GOT3 (cell line): Measurements from ENCODE around the gene LIPC.

Experiments used
- DNase-seq: peaks from one replicate; lab custom pipeline; 2025; ENCODE audit warnings: mixed read lengths; lab: John Stamatoyannopoulos, UW

Gene LIPC

GRCh38 chr15:58517682-58518525 lies 86.1 kb downstream of the LIPC start:
- DNase-seq: no peak

GRCh38 chr15:58518626-58519025 lies 86.8 kb downstream of the LIPC start:
- no peak for DNase-seq

- no peak for DNase-seq
Measured at GRCh38 chr15:58519516-58519915, 87.7 kb downstream of the LIPC start.

- DNase-seq: no peak
Measured at GRCh38 chr15:58520464-58520863, 88.7 kb downstream of the LIPC start.

- no peak for DNase-seq
Measured at GRCh38 chr15:58520936-58521292, 89.1 kb downstream of the LIPC start.

- DNase-seq: no peak
Measured at GRCh38 chr15:58521293-58521991, 89.7 kb downstream of the LIPC start.

- no peak for DNase-seq
Measured at GRCh38 chr15:58522391-58522790, 90.6 kb downstream of the LIPC start.

GRCh38 chr15:58522865-58523264 lies 91.1 kb downstream of the LIPC start:
- no peak for DNase-seq

GRCh38 chr15:58523634-58524033 lies 91.8 kb downstream of the LIPC start:
- no peak for DNase-seq

- no peak for DNase-seq
Measured at GRCh38 chr15:58524247-58524646, 92.5 kb downstream of the LIPC start.

GRCh38 chr15:58525991-58526421 lies 94.2 kb downstream of the LIPC start:
- no peak for DNase-seq

GRCh38 chr15:58526647-58527192 lies 94.9 kb downstream of the LIPC start:
- no peak for DNase-seq

GRCh38 chr15:58527573-58528187 lies 95.9 kb downstream of the LIPC start:
- no peak for DNase-seq

GRCh38 chr15:58528188-58528870 lies 96.5 kb downstream of the LIPC start:
- DNase-seq: no peak

GRCh38 chr15:58529041-58529440 lies 97.2 kb downstream of the LIPC start:
- DNase-seq: no peak

- DNase-seq: no peak
Measured at GRCh38 chr15:58530056-58530590, 98.3 kb downstream of the LIPC start.

- DNase-seq: no peak
Measured at GRCh38 chr15:58532126-58532525, 100.3 kb downstream of the LIPC start.

GRCh38 chr15:58534556-58534955 lies 102.8 kb downstream of the LIPC start:
- no peak for DNase-seq

- DNase-seq: no peak
Measured at GRCh38 chr15:58535337-58535736, 103.5 kb downstream of the LIPC start.

GRCh38 chr15:58535894-58536293 lies 104.1 kb downstream of the LIPC start:
- DNase-seq: no peak

- no peak for DNase-seq
Measured at GRCh38 chr15:58536414-58536813, 104.6 kb downstream of the LIPC start.

- DNase-seq: no peak
Measured at GRCh38 chr15:58537033-58537432, 105.2 kb downstream of the LIPC start.
